GM18520 (cell line): ENCODE data around the gene ARID4A.
"Not testable (repeated sequence)": the region's sequence is repeated elsewhere in the genome, so short reads cannot be mapped to it uniquely, and the experiment has no call there.

Source experiments
- ATAC-seq: cut with Tn5 transposase; IDR thresholded peaks from one replicate; pipeline ENCODE4 v1.9.1; 2021; ENCODE audit not compliant: unreplicated experiment

The ARID4A gene

GRCh38 chr14:58356268-58356667 lies 57.9 kb downstream of the ARID4A start:
- no peak for ATAC-seq

DNA sequence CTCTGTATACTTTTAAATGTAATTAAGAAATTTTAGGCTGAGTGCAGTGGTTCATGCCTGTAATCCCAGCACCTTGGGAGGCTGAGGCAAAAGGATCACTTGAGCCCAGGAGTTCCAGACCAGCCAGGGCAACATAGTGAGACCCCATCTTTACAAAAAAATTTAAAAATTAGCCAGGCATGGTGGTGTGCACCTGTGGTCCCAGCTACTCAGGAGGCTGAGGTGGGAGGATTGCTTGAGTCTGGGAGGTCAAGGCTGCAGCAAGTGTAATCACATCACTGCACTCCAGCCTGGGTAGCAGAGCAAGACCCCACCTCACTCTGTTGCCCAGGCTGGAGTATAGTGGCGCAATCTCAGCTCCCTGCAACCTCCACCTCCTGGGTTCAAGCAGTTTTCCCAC lies 63.9 kb downstream of the ARID4A start:
- not testable (repeated sequence) for ATAC-seq

GRCh38 chr14:58362798-58363412 lies 64.5 kb downstream of the ARID4A start:
- no peak for ATAC-seq

- no peak for ATAC-seq
These were observed 66.0 kb downstream of the ARID4A start for GRCh38 chr14:58364316-58364715.

GRCh38 chr14:58367296-58367695 lies 68.9 kb downstream of the ARID4A start:
- ATAC-seq = no peak

- no peak for ATAC-seq
These were observed 70.6 kb downstream of the ARID4A start for GRCh38 chr14:58368956-58369355.

DNA sequence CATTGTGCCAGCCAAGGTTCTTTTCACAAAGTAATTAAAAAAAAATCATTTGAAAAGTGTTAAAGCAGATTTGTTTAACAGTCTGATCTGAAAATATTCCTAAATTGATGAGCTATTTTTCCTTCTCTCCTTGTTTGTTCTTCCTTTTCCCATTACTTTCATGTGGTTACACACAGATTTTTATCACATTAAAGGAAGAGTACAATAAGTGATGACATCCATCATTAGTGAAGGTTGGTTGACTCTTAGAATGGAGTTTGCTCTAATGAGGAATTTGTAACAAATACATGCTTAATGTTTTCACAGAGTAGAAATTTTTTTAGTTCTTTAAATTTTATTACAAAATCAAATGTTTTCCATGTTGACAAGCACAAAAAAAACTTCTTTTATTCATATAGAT lies 78.4 kb downstream of the ARID4A start:
- ATAC-seq = no peak

- ATAC-seq = no peak
These were observed 92.5 kb downstream of the ARID4A start for GRCh38 chr14:58390830-58391229.

- no peak for ATAC-seq
These were observed 97.1 kb downstream of the ARID4A start for GRCh38 chr14:58395562-58395811.

GRCh38 chr14:58395812-58396788 lies 97.7 kb downstream of the ARID4A start, which contains the start of gene TOMM20L:
Gene TOMM20L, plus strand, starts transcription at chr14:58395930. Its CDS starts 28 bp downstream, at chr14:58395958.
- ATAC-seq = peak; percentile 82

DNA sequence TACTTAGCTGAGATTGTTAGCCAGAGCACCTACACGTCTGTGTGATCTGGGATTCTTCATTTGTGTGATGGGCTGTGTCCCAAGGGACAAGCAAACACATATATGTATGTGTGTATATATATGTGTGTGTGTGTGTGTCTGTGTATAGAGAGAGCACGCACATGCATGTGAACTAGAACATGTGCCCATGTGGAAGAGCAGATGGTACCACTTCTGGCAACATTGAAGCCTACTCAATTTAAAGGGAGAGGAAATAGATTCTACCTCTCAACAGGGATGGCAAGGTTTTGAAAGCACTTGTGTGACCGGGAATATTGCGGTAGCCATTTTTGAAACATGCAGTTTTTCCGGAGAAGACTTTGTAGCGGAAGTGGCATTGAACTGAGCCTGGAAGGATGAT lies 98.8 kb downstream of the ARID4A start:
- no peak for ATAC-seq

DNA sequence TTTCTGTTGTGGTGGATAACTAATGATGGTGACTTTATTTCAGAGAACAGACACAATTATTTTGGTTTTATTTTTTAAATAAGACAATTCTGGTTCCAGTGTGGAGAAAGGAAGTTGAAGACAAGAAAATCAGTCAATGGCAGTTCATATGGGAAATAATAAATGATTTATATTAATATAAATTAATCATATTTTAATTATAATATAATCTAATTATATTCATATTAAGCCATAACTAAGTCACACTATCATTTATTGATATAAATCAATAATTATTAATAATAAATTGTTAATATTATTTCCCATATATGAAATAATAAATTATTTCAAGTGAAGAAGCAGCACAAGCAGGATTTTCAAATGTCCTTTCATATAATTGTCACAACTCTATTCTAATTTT lies 100.1 kb downstream of the ARID4A start:
- ATAC-seq = no peak

DNA sequence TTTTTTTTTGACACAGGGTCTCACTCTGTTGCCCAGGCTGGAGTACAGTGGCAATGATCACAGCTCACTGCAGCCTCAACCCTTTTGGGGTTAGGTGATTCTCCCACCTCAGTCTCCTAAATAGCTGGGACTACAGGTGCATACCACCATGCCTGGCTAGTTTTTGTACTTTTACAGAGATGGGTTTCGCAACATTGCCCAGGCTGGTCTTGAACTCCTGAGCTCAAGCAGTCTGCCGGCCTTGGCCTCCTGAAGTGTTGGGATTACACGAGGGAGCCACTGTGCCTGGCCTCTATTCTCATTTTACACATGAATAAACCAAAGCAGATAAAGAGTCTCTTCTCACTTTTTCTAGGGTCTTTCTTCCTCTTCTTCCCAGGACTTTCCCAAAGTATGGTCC lies 100.5 kb downstream of the ARID4A start:
- no peak for ATAC-seq

GRCh38 chr14:58401587-58401986 lies 103.2 kb downstream of the ARID4A start:
- no peak for ATAC-seq

DNA sequence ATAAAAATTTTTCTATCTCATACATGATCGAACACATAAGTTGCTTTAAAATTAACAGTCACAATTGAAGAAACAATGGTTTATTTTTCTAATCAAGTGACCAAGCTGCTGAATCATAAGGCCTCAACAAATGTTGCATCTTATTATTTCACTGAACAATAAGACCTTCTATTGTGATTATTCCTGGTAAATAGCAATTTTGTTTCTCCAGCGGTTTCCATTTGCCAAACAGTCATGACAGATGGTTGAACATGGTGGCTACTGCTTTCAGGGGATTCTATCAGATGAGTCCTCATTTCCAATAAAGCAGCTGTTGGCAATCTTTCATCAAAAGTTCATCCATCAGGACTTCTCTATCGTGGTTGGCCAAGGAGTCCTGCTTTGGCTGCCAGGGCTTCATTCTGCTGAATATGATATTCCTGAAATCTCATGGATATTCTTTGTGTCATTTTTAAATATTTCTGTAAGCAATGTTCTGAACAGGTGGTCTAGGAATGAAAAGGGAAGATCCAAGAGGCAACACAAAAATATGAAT lies 110.4 kb downstream of the ARID4A start:
- ATAC-seq = no peak

DNA sequence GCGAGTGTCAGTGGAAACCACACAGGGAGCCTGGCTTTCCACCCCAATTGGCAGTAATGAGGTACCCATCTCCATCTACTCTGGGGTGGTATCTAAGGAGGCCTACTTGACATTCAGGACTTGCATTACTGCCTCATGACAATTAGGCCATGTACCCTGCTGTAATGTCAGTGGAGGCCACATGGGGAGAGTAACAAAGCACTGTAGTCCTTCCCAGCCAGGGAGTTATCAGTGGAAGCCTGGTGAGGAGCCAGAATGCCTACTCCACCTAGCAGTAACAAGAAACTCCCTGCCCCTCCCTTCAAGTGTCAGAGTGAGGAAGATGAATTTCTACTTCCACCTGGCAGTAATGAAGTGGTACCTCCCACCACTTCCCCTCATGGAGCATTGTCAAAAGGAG lies 116.5 kb downstream of the ARID4A start:
- ATAC-seq = no peak

DNA sequence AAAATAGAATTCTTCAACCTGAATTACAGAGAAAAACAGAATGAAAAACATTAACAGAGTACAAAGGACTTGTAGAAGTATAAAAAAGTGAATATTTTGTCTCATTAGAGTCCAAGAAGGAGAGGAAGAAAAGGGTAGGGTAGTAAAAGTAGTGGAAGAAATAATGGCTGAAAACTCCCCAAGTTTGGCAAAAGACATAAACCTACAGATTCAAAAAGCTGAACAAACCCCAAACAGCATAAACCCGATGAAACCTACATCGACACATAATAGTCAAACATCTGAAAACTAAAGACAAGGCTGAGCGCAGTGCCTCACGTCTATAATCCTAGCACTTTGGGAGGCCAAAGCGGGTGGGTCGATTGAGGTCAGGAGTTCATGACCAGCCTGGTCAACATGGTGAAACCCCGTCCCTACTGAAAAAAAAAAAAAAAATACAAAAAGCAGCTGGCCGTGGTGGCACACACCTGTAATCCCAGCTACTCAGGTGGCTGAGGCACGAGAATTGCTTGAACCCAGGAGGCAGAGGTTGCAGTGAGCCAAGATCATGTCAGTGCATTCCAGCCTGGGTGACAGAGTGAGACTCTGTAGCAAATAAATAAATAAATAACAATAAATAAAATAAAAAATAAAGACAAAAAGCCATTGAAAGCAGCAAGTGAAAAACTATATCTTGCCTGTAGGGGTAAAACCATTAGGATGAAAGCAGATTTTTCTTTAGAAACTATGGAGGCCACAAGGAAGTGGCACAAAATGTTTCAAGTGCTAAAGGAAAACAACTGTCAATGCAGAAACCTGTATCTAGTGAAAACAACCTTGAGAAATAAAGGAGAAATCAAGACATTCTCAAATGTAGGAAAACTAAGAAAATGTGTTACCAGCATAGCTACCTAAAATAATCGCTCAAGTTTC lies 117.5 kb downstream of the ARID4A start:
- no peak for ATAC-seq

- ATAC-seq = not testable (repeated sequence)
These were observed 118.6 kb downstream of the ARID4A start for GRCh38 chr14:58416934-58417333.
